Measurements from ENCODE around the gene PINK1.

- no peak for TF ChIP-seq CTCF (conservative IDR thresholded peaks at IDR 0.05 in 1 of 2, IDR thresholded peaks at IDR 0.05 in 1 of 2; ENCODE audit: low read depth in 1 of 2, low read length in 2 of 2)
- TF ChIP-seq EZH2 (IDR thresholded peaks at IDR 0.05; ENCODE audit: low read length, missing control alignments): no peak
These were observed 32.9 kb downstream of the PINK1 start for GRCh38 chr1:20666146-20666545.
